ENCODE results near the gene HPCAL4. TPM values are rescaled to one million over a fixed set of nuclear protein-coding genes. Genes with fewer than 3 reads are reported as not detected.

Gene HPCAL4
- total and polyA plus RNA-seq, 9 of the 15 experiments (the other 6 are each of a cell fraction or from before 2014, with no cell fraction given), result 0.01 to 0.04 (median 0.04) TPM; not detected in 4

GRCh38 chr1:39711104-39711965 is 20.1 kb upstream of the HPCAL4 start (continued):
- TF ChIP-seq DACH1 (IDR thresholded peaks at IDR 0.05; ENCODE audit: partially characterized antibody) (peak; percentile 29), ZFP36 (IDR thresholded peaks at IDR 0.05; ENCODE audit: low read depth, low read length, partially characterized antibody) (no peak), E2F3 (CRISPR knock-in tag; IDR thresholded peaks at IDR 0.05) (no peak), CBX5 (IDR thresholded peaks at IDR 0.05; ENCODE audit: borderline replicate concordance, low read depth) (no peak), TOE1 (IDR thresholded peaks at IDR 0.05; ENCODE audit: borderline replicate concordance) (peak; percentile 69), TOE1 (CRISPR knock-in tag; IDR thresholded peaks at IDR 0.05; ENCODE audit: borderline replicate concordance, low read depth) (no peak), BCOR (IDR thresholded peaks at IDR 0.05) (peak; percentile 80), MLLT1 (IDR thresholded peaks at IDR 0.05) (peak; percentile 47 to 85; a peak in 3 of 4 replicates), ATF3 (IDR thresholded peaks at IDR 0.05) (peak; percentile 88), ATF3 (CRISPR knock-in tag; conservative IDR thresholded peaks at IDR 0.05) (peak; percentile 90; the same call in 1 of the 2 replicates), TEAD1 (CRISPR knock-in tag; IDR thresholded peaks at IDR 0.05) (peak in 1 of 2 experiments; percentile 86; a peak in 1 of 4 replicates), CHD4 (IDR thresholded peaks at IDR 0.05; ENCODE audit: insufficient read depth, insufficient replicate concordance, low read depth, low read length, poor library complexity, severe bottlenecking) (no peak), TEAD4 (IDR thresholded peaks at IDR 0.05; ENCODE audit: low read length) (peak; percentile 96), TEAD4 (CRISPR knock-in tag; IDR thresholded peaks at IDR 0.05; ENCODE audit: borderline replicate concordance) (no peak), GATAD2A (IDR thresholded peaks at IDR 0.05) (peak; percentile 22; the same call in 1 of the 2 replicates), KDM1A (IDR thresholded peaks at IDR 0.05) (peak; percentile 87 to 90), PHF20 (IDR thresholded peaks at IDR 0.05; ENCODE audit: partially characterized antibody) (peak; percentile 85), SOX6 (IDR thresholded peaks at IDR 0.05) (peak; percentile 92), TFAP4 (CRISPR knock-in tag; IDR thresholded peaks at IDR 0.05; ENCODE audit: borderline replicate concordance) (peak; percentile 90), LEF1 (IDR thresholded peaks at IDR 0.05) (peak; percentile 96), RAD51 (IDR thresholded peaks at IDR 0.05; ENCODE audit: borderline replicate concordance, low read depth) (peak; percentile 32; the same call in 1 of the 2 replicates), JUND (IDR thresholded peaks at IDR 0.05; ENCODE audit: borderline replicate concordance, low read depth, low read length) (peak; percentile 91), JUND (tag; IDR thresholded peaks at IDR 0.05; ENCODE audit: borderline replicate concordance, low read depth, low read length) (peak; percentile 94; the same call in 2 of the 3 replicates), FOXK1 (CRISPR knock-in tag; IDR thresholded peaks at IDR 0.05; ENCODE audit: borderline replicate concordance) (peak; percentile 67; the same call in 1 of the 2 replicates), CCNT2 (IDR thresholded peaks at IDR 0.05; ENCODE audit: borderline replicate concordance, extremely low read depth, insufficient read length, low read depth, low read length) (peak; percentile 53), RBM22 (IDR thresholded peaks at IDR 0.05; ENCODE audit: low read depth, low read length, poor library complexity, severe bottlenecking) (no peak)
